ENCODE data around the gene NQO1.

GRCh38 chr16:69732101-69732500, 5.7 kb upstream of the NQO1 start:
- TF ChIP-seq CTCF (IDR thresholded peaks at IDR 0.05; ENCODE audit: insufficient read depth, low read length, poor library complexity, severe bottlenecking) (no peak), EZH2phosphoT487 (conservative IDR thresholded peaks at IDR 0.05; ENCODE audit: low read length) (no peak)
